HCT116 (cell line): ENCODE results near the gene ITGA7. TPM values are rescaled to one million over a fixed set of nuclear protein-coding genes. Genes with fewer than 3 reads are reported as not detected.
A peak's percentile ranks its signal among the peaks of the same experiment; 100 is the strongest.

Source experiments
- ATAC-seq: fragments of 200-7000 bp; cut with Tn5 transposase; 2 replicates; pipeline ENCODE4 v1.9.1; 2020; ENCODE audit warnings: mild to moderate bottlenecking, moderate library complexity
- Bru-seq: library from RNA; stranded (reverse); fragments of 400-500 nt; gene quantifications from one replicate; lab custom pipeline; 2021; lab: Mats Ljungman, UMichigan
- BruChase-seq, 2 experiments: library from RNA; stranded (reverse); fragments of 400-500 nt; gene quantifications; one replicate each; lab custom pipeline; 2021; lab: Mats Ljungman, UMichigan
- BruUV-seq: library from RNA; stranded (reverse); fragments of 400-500 nt; replicated peaks from 2 replicates; lab custom pipeline; 2021; lab: Mats Ljungman, UMichigan
- CTCF ChIA-PET: fragments of 300-600 bp; sonication (Branson Sonifier 250); formaldehyde crosslinking; loops from one replicate; lab custom pipeline; 2021; ENCODE audit warnings: antibody characterized with exemption; lab: Charles Lee
- POLR2A ChIA-PET: fragments of 300-600, 350-600 bp; sonication (Branson Sonifier 250); formaldehyde crosslinking; loops from one replicate; lab custom pipeline; 2021; ENCODE audit warnings: antibody characterized with exemption; lab: Charles Lee
- RAD21 ChIA-PET, 2 experiments: fragments of 300-600 bp; sonication (Branson Sonifier 250); formaldehyde crosslinking; loops; one replicate each; lab custom pipeline; 2023; ENCODE audit warnings: low total read pairs in 2 of 2; ENCODE audit not compliant: uncharacterized antibody in 2 of 2, unreplicated experiment in 2 of 2, low non-redundant PET in 1 of 2; lab: Charles Lee
- DNase-seq: peaks from one replicate; pipeline ENCODE4 v3.0.0-alpha.2; 2010; ENCODE audit warnings: low read depth, low spot score
- H2AFZ ChIP-seq: fragments of 200-600 bp; shearing (Covaris generic), sonication (generic); 2 replicates; pipeline ENCODE4 v1.6.1; 2017; ENCODE audit warnings: low read depth, mixed run types, mixed read lengths, antibody characterized with exemption, low read length; ENCODE audit not compliant: poor library complexity, severe bottlenecking
- H3K27ac ChIP-seq: 2 replicates; pipeline ENCODE4 v1.5.1; 2012; ENCODE audit warnings: low read depth, low read length
- H3K27me3 ChIP-seq: fragments of 200-600 bp; sonication (generic); 2 replicates; pipeline ENCODE4 v1.6.1; 2016; ENCODE audit warnings: mixed run types, low read length, mixed read lengths; ENCODE audit not compliant: insufficient read depth
- H3K36me3 ChIP-seq, 2 experiments: fragments of 200-500 bp in 1 of 2; fragments of 200-600 bp in 1 of 2; sonication (Bioruptor generic) in 1 of 2; sonication (generic) in 1 of 2; 2 replicates each; pipeline versions ENCODE4 v1.5.1 to v1.6.1; 2014 to 2016; ENCODE audit warnings: low read length in 2 of 2, inconsistent platforms in 1 of 2, mixed read lengths in 1 of 2, mixed run types in 1 of 2; ENCODE audit not compliant: insufficient read depth in 2 of 2, control insufficient read depth in 1 of 2
- H3K4me1 ChIP-seq, 2 experiments: fragments of 200-600 bp in 1 of 2; sonication (generic) in 1 of 2; 2 replicates each; pipeline versions ENCODE4 v1.5.1 to v1.6.1; 2012 to 2017; ENCODE audit warnings: low read length in 2 of 2, inconsistent platforms in 1 of 2, mild to moderate bottlenecking in 1 of 2, mixed read lengths in 1 of 2, mixed run types in 1 of 2, moderate library complexity in 1 of 2; ENCODE audit not compliant: insufficient read depth in 2 of 2, control insufficient read depth in 1 of 2
- H3K4me2 ChIP-seq: fragments of 200-600 bp; sonication (generic); 2 replicates; pipeline ENCODE4 v1.6.1; 2017; ENCODE audit warnings: mixed run types, low read length, mixed read lengths
- H3K4me3 ChIP-seq, 2 experiments: fragments of 200-600 bp in 1 of 2; sonication (generic) in 1 of 2; replicated peaks in 1 of 2; 2 replicates each; pipeline ENCODE4 v1.5.1; 2011 to 2016; ENCODE audit warnings: low read length in 2 of 2, control low read depth in 1 of 2, low read depth in 1 of 2, mild to moderate bottlenecking in 1 of 2, mixed read lengths in 1 of 2, mixed run types in 1 of 2
- H3K79me2 ChIP-seq: fragments of 200-600 bp; sonication (generic); 2 replicates; pipeline ENCODE4 v1.6.1; 2017; ENCODE audit warnings: mild to moderate bottlenecking, mixed run types, low read length, moderate library complexity, mixed read lengths; ENCODE audit not compliant: insufficient read depth
- H3K9ac ChIP-seq: fragments of 200-600 bp; sonication (generic); 2 replicates; pipeline ENCODE4 v1.6.1; 2016; ENCODE audit warnings: low read length, mixed read lengths
- H3K9me2 ChIP-seq: fragments of 200-600 bp; sonication (generic), shearing (Covaris generic); 2 replicates; pipeline ENCODE4 v1.6.1; 2017; ENCODE audit warnings: mixed run types, mild to moderate bottlenecking, moderate library complexity; ENCODE audit not compliant: insufficient read depth
- H3K9me3 ChIP-seq, 2 experiments: fragments of 200-500 bp in 1 of 2; fragments of 200-600 bp in 1 of 2; sonication (Bioruptor generic) in 1 of 2; sonication (generic) in 1 of 2; 2 replicates each; pipeline ENCODE4 v1.6.1; 2014 to 2017; ENCODE audit warnings: low read length in 2 of 2, mixed read lengths in 2 of 2, inconsistent platforms in 1 of 2, low read depth in 1 of 2, mild to moderate bottlenecking in 1 of 2, mixed run types in 1 of 2, moderate library complexity in 1 of 2; ENCODE audit not compliant: control insufficient read depth in 1 of 2, insufficient read depth in 1 of 2
- H4K20me1 ChIP-seq: fragments of 200-600 bp; sonication (generic), shearing (Covaris generic); 2 replicates; pipeline ENCODE4 v1.6.1; 2017; ENCODE audit warnings: mixed run types, mild to moderate bottlenecking, moderate library complexity; ENCODE audit not compliant: insufficient read depth
- ATF3 ChIP-seq: IDR thresholded peaks from 2 replicates; pipeline ENCODE4 v1.6.1; 2012
- CTCF ChIP-seq, 3 experiments: fragments of 200-600 bp in 1 of 3; sonication (generic) in 1 of 3; IDR thresholded peaks in 2 of 3; conservative IDR thresholded peaks in 1 of 3; 2 replicates each; pipeline ENCODE4 v1.5.1; 2012 to 2017; ENCODE audit warnings: low read depth in 2 of 3, low read length in 2 of 3, antibody characterized with exemption in 1 of 3, borderline replicate concordance in 1 of 3, control low read depth in 1 of 3, mild to moderate bottlenecking in 1 of 3, mixed read lengths in 1 of 3, mixed run types in 1 of 3, moderate library complexity in 1 of 3; ENCODE audit not compliant: insufficient read depth in 1 of 3
- EGR1 ChIP-seq: IDR thresholded peaks from 2 replicates; pipeline ENCODE4 v1.6.1; 2012; ENCODE audit warnings: low read depth
- POLR2A ChIP-seq: IDR thresholded peaks from 2 replicates; pipeline ENCODE4 v1.7.0; 2011; ENCODE audit warnings: borderline replicate concordance; ENCODE audit not compliant: insufficient read depth, insufficient read length; ENCODE audit errors: extremely low read depth
- RAD21 ChIP-seq: IDR thresholded peaks from 2 replicates; pipeline ENCODE4 v1.6.1; 2012; ENCODE audit warnings: low read depth, mild to moderate bottlenecking
- REST ChIP-seq: IDR thresholded peaks from 2 replicates; pipeline ENCODE4 v1.6.1; 2012; ENCODE audit warnings: low read depth
- intact Hi-C: fragments of 100-400 bp; cut with micrococcal nuclease; formaldehyde crosslinking; loops from 2 replicates; pipeline ENCODE4 v1.10.0; 2022
- long read RNA-seq: library from polyadenylated mRNA; unstranded; transcript quantifications from one replicate; pipeline ENCODE4 v2.0.0, GENCODE V29; 2021; ENCODE audit not compliant: unreplicated experiment
- polyA plus RNA-seq: library from polyadenylated mRNA; unstranded; fragments of >200 nt; gene quantifications from 2 replicates; pipeline ENCODE4 v1.2.1, GENCODE V29; 2012; ENCODE audit warnings: missing spikeins
- total RNA-seq: library from RNA; stranded (reverse); gene quantifications from one replicate; pipeline ENCODE4 v1.2.1, GENCODE V29; 2021; ENCODE audit not compliant: unreplicated experiment

ITGA7 gene
- 17.8 TPM for total RNA-seq
- 14.7 and 15.0 TPM in 2 replicates for polyA plus RNA-seq
- percentile 34 among the genes with signal in this experiment for Bru-seq, nascent RNA
- percentile 40 among the genes with signal in this experiment for BruChase-seq, experiment 1, labeled RNA remaining after a 6-hour chase
- percentile 41 among the genes with signal in this experiment for BruChase-seq, experiment 2, labeled RNA remaining after a 2-hour chase
- long read RNA-seq, partial matches to known transcripts: 16 of 26 reads
- long read RNA-seq, other reads (novel, unspliced or antisense): 10 of 26 reads

GRCh38 chr12:55707841-55708694 lies at the start of gene ITGA7:
TSS of gene ITGA7 (minus strand) at chr12:55707904. CDS start at chr12:55707682, 222 bp downstream.
- Histone ChIP-seq H3K4me1 (peaks cover 4 to 14% of the 10 kb centered on the region in 2 experiments; a peak in 3 of 4 replicates), H4K20me1 (no peaks in the 10 kb centered on the region), H3K36me3 (no peaks in the 10 kb centered on the region), H3K9me3 (no peaks in the 10 kb centered on the region), H3K27me3 (peaks cover 26% of the 10 kb centered on the region; the same call in 1 of the 2 replicates), H3K79me2 (no peaks in the 10 kb centered on the region), H3K4me2 (peak within 1 kb of the TSS; percentile 81)
- ChIA-PET POLR2A (no interaction called here), RAD21 (interaction anchor here in 1 of 2 experiments (1.1 kb wide), 1 partner anchor 8 kb away, joined by 4 read pairs; the partner anchor contains the start of gene BLOC1S1)
- no TSS peak for BruUV-seq
- no peak for TF ChIP-seq ATF3
- TF ChIP-seq, all 23 proteins: peak for 0
- Histone ChIP-seq H3K4me3 (peak within 1 kb of the TSS; percentile 39 to 57), H3K9me2 (no peaks in the 10 kb centered on the region), H3K27ac (no peak within 1 kb of the TSS), H2AFZ (peak within 1 kb of the TSS; percentile 76), H3K9ac (peak within 1 kb of the TSS; percentile 25; the same call in 1 of the 2 replicates)
- ATAC-seq: peak; percentile 88
- intact Hi-C loops: no loop called here
- no peak for DNase-seq
- CTCF ChIA-PET: interaction anchor here (0.7 to 1.3 kb wide), 2 partner anchors 29 to 110 kb away, joined by 4 read pairs; partner anchors contain the start of genes ORMDL2 and SARNP

GRCh38 chr12:55755246-55755645 lies 47.5 kb upstream of the ITGA7 start:
- Histone ChIP-seq H3K36me3 (peaks cover 41 to 48% of the 10 kb centered on the region in 2 experiments), H3K27me3 (no peaks in the 10 kb centered on the region), H2AFZ (no peak overlapping the region), H3K4me2 (no peak overlapping the region), H3K9me2 (no peaks in the 10 kb centered on the region), H3K79me2 (no peaks in the 10 kb centered on the region; the same call in 1 of the 2 replicates), H3K9ac (no peak overlapping the region), H4K20me1 (no peaks in the 10 kb centered on the region), H3K9me3 (no peaks in the 10 kb centered on the region), H3K4me3 (no peak overlapping the region), H3K27ac (no peak overlapping the region), H3K4me1 (no peaks in the 10 kb centered on the region)
- ChIA-PET CTCF (no interaction called here), RAD21 (no interaction called here), POLR2A (no interaction called here)
- DNase-seq: no peak
- BruUV-seq: no TSS peak
- intact Hi-C loops: no loop called here
- ATAC-seq: no peak
- no peak for TF ChIP-seq POLR2A
- no peak for TF ChIP-seq RAD21
- TF ChIP-seq REST: no peak
- TF ChIP-seq EGR1: no peak
- TF ChIP-seq CTCF (IDR thresholded peaks at IDR 0.05 in 2 of 3, conservative IDR thresholded peaks at IDR 0.05 in 1 of 3; ENCODE audit: borderline replicate concordance in 1 of 3, insufficient read depth in 1 of 3, low read depth in 2 of 3, low read length in 2 of 3): no peak
